Sigmoid colon (tissue), 7 donors: ENCODE measurements around the gene DDX23. TPM values are rescaled to one million over a fixed set of nuclear protein-coding genes. Genes with fewer than 3 reads are reported as not detected.

Experiments
- DNase-seq: peaks from one replicate; pipeline ENCODE4 v3.0.0-alpha.2; 2019
- H3K27ac ChIP-seq, 4 donors: fragments of 200-600 bp; sonication (generic); one replicate each; pipeline ENCODE4 v1.5.1; 2016 to 2019; ENCODE audit warnings: mild to moderate bottlenecking in 1 of 4
- H3K27me3 ChIP-seq, 3 donors: fragments of 200-600 bp; sonication (generic); one replicate each; pipeline ENCODE4 v1.5.1; 2019; ENCODE audit warnings: mild to moderate bottlenecking in 1 of 3
- H3K36me3 ChIP-seq, 4 donors: fragments of 200-600 bp; sonication (generic); one replicate each; pipeline ENCODE4 v1.5.1; 2016 to 2019
- H3K4me1 ChIP-seq, 4 donors: fragments of 200-600 bp; sonication (generic); one replicate each; pipeline ENCODE4 v1.5.1; 2017 to 2019
- H3K4me3 ChIP-seq, 4 donors: fragments of 200-600 bp; sonication (generic); one replicate each; pipeline ENCODE4 v1.5.1; 2017 to 2019; ENCODE audit warnings: mild to moderate bottlenecking in 2 of 4, moderate library complexity in 1 of 4
- H3K9me3 ChIP-seq, 4 donors: fragments of 200-600 bp in 3 of 4; sonication (generic) in 3 of 4; one replicate each; pipeline versions ENCODE4 v1.5.1 to v1.6.1; 2013 to 2019
- EP300 ChIP-seq, 4 donors: sonication (generic); formaldehyde crosslinking; IDR thresholded peaks; one replicate each; pipeline ENCODE4 v1.6.1; 2017; ENCODE audit warnings: antibody characterized with exemption in 4 of 4
- POLR2A ChIP-seq, 2 donors: fragments of 450-650 bp; IDR thresholded peaks; one replicate each; pipeline ENCODE4 v1.6.1; 2016; ENCODE audit warnings: antibody characterized with exemption in 2 of 2, mild to moderate bottlenecking in 2 of 2, moderate library complexity in 2 of 2
- POLR2AphosphoS5 ChIP-seq, 4 donors: sonication (generic); formaldehyde crosslinking; IDR thresholded peaks; one replicate each; pipeline ENCODE4 v1.6.1; 2017; ENCODE audit warnings: antibody characterized with exemption in 4 of 4
- WGBS, 2 donors: extraction: QIAGEN DNeasy Blood & Tissue Kit; methylation state at CpG; one replicate each; pipeline ENCODE4 v1.1.7; 2013; 5-methylcytosine and 5-hydroxymethylcytosine counted together
- intact Hi-C: fragments of 100-400 bp; cut with DNase I; formaldehyde crosslinking; loops from one replicate; pipeline ENCODE4 v1.15.1; 2023
- polyA plus RNA-seq, 3 donors: library from polyadenylated mRNA; stranded (reverse); fragments of 200-250 nt; gene quantifications; one replicate each; pipeline ENCODE4 v1.2.3, GENCODE V29; 2013
- total RNA-seq, 4 donors: library from RNA; depleted of rRNA; stranded (reverse); fragments of >200 nt; gene quantifications; one replicate each; pipeline ENCODE4 v1.1.0, GENCODE V29; 2016
- TF ChIP-seq, protein P1 (sequence below), 4 experiments: fragments of 450-650 bp in 3 of 4; fragments of 200-600 bp in 1 of 4; IDR thresholded peaks; one replicate each; pipeline ENCODE4 v1.5.1; 2016 to 2019; ENCODE audit warnings: antibody characterized with exemption in 4 of 4, mild to moderate bottlenecking in 3 of 4, moderate library complexity in 2 of 4
- donor health status: healthy with polysubstance abuse.
- donor health status: Bipolar disorder and iron deficiency.
- donor health status: healthy.

Gene DDX23
- total and polyA plus RNA-seq, 7 donors, result 32.4 to 91.5 (median 53.5) TPM

DNA sequence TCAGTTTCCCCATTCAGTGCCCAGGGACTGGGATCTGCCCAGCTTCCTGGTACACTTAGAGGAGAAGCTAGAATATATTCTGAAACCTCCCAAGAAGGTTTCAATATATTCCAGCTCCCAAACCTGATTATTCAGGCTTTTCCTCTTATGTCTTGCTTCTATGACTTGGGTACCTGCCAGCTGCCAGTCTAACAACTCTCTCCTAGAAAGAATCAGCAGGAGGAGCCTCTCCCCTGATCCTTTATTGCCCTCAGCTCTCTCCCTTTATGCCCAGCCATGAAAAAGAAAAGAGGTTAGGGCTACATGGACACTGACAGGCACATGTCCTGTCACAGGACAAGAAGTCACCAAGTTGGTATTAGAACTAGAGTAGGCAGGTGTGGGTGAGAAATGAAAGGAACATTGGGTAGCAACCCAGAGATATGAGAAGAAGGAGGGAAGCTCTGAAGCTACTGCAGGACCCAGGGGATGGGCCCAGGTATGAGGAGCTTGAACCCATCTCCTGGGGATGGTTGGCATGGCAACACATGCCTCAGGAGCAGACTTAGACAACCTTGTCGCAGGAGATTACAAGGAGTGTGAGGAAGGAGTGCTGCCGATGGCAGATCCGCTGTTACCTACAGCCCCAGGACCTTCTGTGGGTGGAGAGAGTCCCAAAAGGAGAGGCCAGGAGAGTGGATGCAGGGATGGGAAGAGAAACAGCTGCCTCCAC is 35.7 kb downstream of the DDX23 start:
- TF ChIP-seq POLR2AphosphoS5 (IDR thresholded peaks at IDR 0.05) (no peak), POLR2A (IDR thresholded peaks at IDR 0.05) (no peak), EP300 (IDR thresholded peaks at IDR 0.05) (no peak)
- TF ChIP-seq, protein P1, sequence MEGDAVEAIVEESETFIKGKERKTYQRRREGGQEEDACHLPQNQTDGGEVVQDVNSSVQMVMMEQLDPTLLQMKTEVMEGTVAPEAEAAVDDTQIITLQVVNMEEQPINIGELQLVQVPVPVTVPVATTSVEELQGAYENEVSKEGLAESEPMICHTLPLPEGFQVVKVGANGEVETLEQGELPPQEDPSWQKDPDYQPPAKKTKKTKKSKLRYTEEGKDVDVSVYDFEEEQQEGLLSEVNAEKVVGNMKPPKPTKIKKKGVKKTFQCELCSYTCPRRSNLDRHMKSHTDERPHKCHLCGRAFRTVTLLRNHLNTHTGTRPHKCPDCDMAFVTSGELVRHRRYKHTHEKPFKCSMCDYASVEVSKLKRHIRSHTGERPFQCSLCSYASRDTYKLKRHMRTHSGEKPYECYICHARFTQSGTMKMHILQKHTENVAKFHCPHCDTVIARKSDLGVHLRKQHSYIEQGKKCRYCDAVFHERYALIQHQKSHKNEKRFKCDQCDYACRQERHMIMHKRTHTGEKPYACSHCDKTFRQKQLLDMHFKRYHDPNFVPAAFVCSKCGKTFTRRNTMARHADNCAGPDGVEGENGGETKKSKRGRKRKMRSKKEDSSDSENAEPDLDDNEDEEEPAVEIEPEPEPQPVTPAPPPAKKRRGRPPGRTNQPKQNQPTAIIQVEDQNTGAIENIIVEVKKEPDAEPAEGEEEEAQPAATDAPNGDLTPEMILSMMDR (IDR thresholded peaks at IDR 0.05), result no peak
- Histone ChIP-seq H3K36me3 (no peaks in the 10 kb centered on the region), H3K27ac (peak overlapping the region; percentile 86 to 94 (median 91)), H3K4me3 (peak overlapping the region in 3 of 4 donors; percentile 62 to 79 (median 78)), H3K4me1 (peaks cover 0 to 56% (median 46%) of the 10 kb centered on the region in 4 donors), H3K9me3 (no peaks in the 10 kb centered on the region), H3K27me3 (no peaks in the 10 kb centered on the region)
- intact Hi-C loops, result loop anchor here (10.0 kb wide), 1 partner anchor 601 kb away; no protein-coding TSS in a partner anchor
- DNase-seq, result no peak
- WGBS, 2 donors, result 72 to 90% methylated on average over 3 of the region's 3 CpGs

DNA sequence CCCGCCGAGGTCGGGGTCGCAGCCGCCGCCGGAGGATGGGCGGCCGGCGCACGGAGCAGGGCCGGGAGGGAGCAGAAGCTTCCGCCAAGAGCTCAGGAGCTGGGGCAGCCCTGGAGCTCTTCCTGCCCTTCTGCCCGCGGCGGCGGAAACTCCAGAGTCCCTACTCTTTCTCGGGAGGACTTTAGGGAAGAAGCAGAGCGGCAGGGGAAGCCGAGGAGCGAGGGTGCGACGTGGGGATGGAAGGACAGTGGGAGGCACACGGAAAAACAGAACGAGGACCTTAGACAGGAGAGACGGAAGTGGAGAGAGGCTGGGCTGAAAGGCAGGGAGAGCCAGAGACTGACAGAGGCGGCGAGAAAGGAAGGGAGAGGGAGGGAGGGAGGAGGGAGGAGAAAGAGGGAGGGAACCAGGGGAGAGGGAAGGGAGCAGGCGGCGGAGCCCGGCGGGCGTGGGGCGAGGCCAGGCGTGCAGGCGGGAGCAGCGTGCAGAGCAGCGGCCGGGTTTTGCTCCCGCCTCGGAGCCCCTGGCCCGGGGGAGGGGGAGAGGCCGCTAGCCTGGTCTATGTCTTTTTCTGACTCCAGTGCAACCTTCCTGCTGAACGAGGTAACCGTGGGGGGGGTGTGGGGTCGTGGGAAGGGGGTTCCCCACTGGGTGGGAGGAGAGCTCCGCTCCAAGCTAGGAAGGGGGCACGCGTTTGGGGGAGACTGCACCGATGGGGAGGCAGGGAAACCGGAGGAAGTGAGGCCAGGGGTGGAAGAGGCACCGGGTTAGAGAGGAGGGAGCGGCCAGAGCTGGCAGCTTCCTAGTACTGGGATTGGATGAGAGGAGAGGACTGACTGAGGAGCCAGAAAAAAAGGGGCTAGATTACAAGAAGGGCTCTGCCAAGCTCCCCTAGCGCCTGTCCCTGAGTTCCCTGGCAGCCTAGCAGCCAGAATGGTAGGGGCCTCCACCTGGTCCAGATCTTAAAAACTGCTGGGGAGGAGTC is 36.5 kb downstream of the DDX23 start:
- peaks cover 0 to 65% (median 53%) of the 10 kb centered on the region in 4 donors for H3K4me1 ChIP-seq
- H3K9me3 ChIP-seq, result no peaks in the 10 kb centered on the region
- no peaks in the 10 kb centered on the region for H3K36me3 ChIP-seq
- 1 to 2% methylated on average over 54 of the region's 54 CpGs for WGBS, 2 donors
- H3K27ac ChIP-seq, result peak overlapping the region; percentile 86 to 94 (median 91)
- TF ChIP-seq EP300 (IDR thresholded peaks at IDR 0.05) (no peak), POLR2AphosphoS5 (IDR thresholded peaks at IDR 0.05) (peak; percentile 83 to 90 (median 88)), POLR2A (IDR thresholded peaks at IDR 0.05) (peak; percentile 8 to 85)
- TF ChIP-seq, protein P1 (IDR thresholded peaks at IDR 0.05), result no peak
- intact Hi-C loops, result loop anchor here (10.0 kb wide), 1 partner anchor 601 kb away; no protein-coding TSS in a partner anchor
- H3K27me3 ChIP-seq, result no peaks in the 10 kb centered on the region
- H3K4me3 ChIP-seq, result peak overlapping the region; percentile 62 to 86 (median 78)
- DNase-seq, result peak; percentile 92

DNA sequence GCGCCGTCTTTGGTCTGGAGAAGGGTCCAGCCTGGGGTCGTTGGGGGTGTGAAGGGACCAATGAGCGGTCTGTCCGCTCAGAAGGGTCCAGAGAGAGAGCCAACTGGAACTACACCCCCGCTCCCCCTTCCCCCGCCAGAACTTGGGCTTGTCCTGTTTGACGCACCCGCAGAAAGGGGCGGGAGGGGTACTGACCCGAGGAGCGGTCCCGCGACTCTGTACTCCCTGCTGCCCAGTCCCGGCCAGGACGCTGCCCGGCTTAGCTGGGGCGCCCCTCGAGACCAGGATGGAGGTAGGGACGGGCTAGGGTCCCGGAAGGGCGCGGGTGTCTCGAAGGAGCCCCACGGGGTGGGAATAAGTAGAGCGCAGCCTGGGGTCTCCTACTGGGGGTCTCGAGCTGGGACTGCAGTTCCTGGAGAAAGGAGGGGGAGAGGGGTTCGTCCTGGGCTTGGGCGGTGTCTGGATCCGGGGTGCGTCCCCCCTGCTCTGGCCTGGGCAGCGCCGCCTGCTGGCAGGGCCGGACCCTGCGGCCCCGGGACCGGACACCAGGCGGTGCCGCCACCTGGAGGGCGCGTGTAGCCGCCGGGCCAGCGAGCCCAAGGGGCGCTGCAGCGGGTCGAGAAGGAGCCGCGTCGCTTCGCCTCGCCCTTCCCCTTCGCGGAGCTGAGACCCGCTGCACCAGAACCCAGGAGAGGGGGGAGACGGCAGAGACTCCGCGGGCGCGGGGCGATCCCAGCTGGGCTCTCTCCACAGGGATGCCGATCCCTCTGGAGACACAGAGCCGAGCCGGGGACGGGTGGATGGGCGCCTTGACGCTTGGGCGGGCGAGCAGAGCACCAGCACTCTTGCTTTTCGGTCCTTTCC is 37.5 kb downstream of the DDX23 start:
- peak; percentile 94 for DNase-seq

More for the DNA sequence above, 37.5 kb downstream of the DDX23 start:
- intact Hi-C loops, result loop anchor here (10.0 kb wide), 1 partner anchor 600 kb away; no protein-coding TSS in a partner anchor
- Histone ChIP-seq H3K27ac (peak overlapping the region; percentile 86 to 94 (median 91)), H3K27me3 (no peaks in the 10 kb centered on the region), H3K9me3 (no peaks in the 10 kb centered on the region), H3K4me3 (peak overlapping the region; percentile 62 to 86 (median 78)), H3K4me1 (peaks cover 0 to 65% (median 50%) of the 10 kb centered on the region in 4 donors), H3K36me3 (no peaks in the 10 kb centered on the region)
- TF ChIP-seq POLR2A (IDR thresholded peaks at IDR 0.05), result peak in 1 of 2 donors; percentile 8
- TF ChIP-seq EP300 (IDR thresholded peaks at IDR 0.05), result no peak
- peak; percentile 29 to 80 (median 59) for TF ChIP-seq POLR2AphosphoS5 (IDR thresholded peaks at IDR 0.05)
- TF ChIP-seq, protein P1 (IDR thresholded peaks at IDR 0.05), result peak; percentile 92 to 100 (median 96)
- 1% methylated on average over 70 of the region's 70 CpGs for WGBS, 2 donors
